Parathyroid adenoma (tissue), 2 donors: ENCODE measurements around the gene DIAPH3.
A peak's percentile ranks its signal among the peaks of the same experiment; 100 is the strongest.

ENCODE experiments used
- H2AFZ ChIP-seq: fragments of 300-600 bp; sonication (generic); one replicate; pipeline ENCODE4 v1.7.0; 2017; ENCODE audit warnings: antibody characterized with exemption, mild to moderate bottlenecking
- H3K27ac ChIP-seq: fragments of 300-600 bp; sonication (generic); one replicate; pipeline ENCODE4 v1.7.0; 2017
- H3K27me3 ChIP-seq: fragments of 300-600 bp; sonication (generic); one replicate; pipeline ENCODE4 v1.7.0; 2017; ENCODE audit warnings: low read length; ENCODE audit not compliant: control insufficient read depth, insufficient read depth
- H3K36me3 ChIP-seq: fragments of 300-600 bp; sonication (generic); one replicate; pipeline ENCODE4 v1.7.0; 2017; ENCODE audit warnings: low read length; ENCODE audit not compliant: control insufficient read depth, insufficient read depth
- H3K4me1 ChIP-seq: fragments of 300-600 bp; sonication (generic); one replicate; pipeline ENCODE4 v1.7.0; 2017; ENCODE audit warnings: control low read depth
- H3K4me2 ChIP-seq: fragments of 300-600 bp; sonication (generic); one replicate; pipeline ENCODE4 v1.7.0; 2017; ENCODE audit warnings: low read length
- H3K4me3 ChIP-seq: fragments of 300-600 bp; sonication (generic); one replicate; pipeline ENCODE4 v1.7.0; 2017; ENCODE audit warnings: low read depth, low read length
- H3K79me2 ChIP-seq: fragments of 300-600 bp; sonication (generic); one replicate; pipeline ENCODE4 v1.7.0; 2017; ENCODE audit warnings: control low read depth
- H3K9ac ChIP-seq: fragments of 300-600 bp; sonication (generic); one replicate; pipeline ENCODE4 v1.7.0; 2017; ENCODE audit warnings: mild to moderate bottlenecking
- H3K9me3 ChIP-seq: fragments of 300-600 bp; sonication (generic); one replicate; pipeline ENCODE4 v1.7.0; 2017; ENCODE audit warnings: low read length; ENCODE audit not compliant: control insufficient read depth
- CTCF ChIP-seq: fragments of 300-600 bp; sonication (generic); IDR thresholded peaks from one replicate; pipeline ENCODE4 v1.7.0; 2017; ENCODE audit warnings: antibody characterized with exemption, mild to moderate bottlenecking
- donor health status: primary hyperparathyroidism.

The DIAPH3 gene

GRCh38 chr13:59633290-59633689 lies 530.4 kb downstream of the DIAPH3 start:
- Histone ChIP-seq H3K9me3 (no peaks in the 10 kb centered on the region), H3K27ac (peak overlapping the region; percentile 70), H3K4me2 (no peak overlapping the region), H3K4me3 (no peak overlapping the region), H3K27me3 (no peaks in the 10 kb centered on the region), H3K4me1 (no peaks in the 10 kb centered on the region), H2AFZ (no peak overlapping the region), H3K36me3 (no peaks in the 10 kb centered on the region), H3K79me2 (no peaks in the 10 kb centered on the region), H3K9ac (no peak overlapping the region)
- no peak for TF ChIP-seq CTCF

- H3K9ac ChIP-seq: no peak overlapping the region
These were observed 532.5 kb downstream of the DIAPH3 start for GRCh38 chr13:59631271-59631670.

GRCh38 chr13:59625111-59625510 lies 538.6 kb downstream of the DIAPH3 start:
- Histone ChIP-seq H3K36me3 (no peaks in the 10 kb centered on the region), H3K79me2 (no peaks in the 10 kb centered on the region), H2AFZ (no peak overlapping the region)

More at GRCh38 chr13:59631271-59631670, 532.5 kb downstream of the DIAPH3 start:
- no peak overlapping the region for H3K27ac ChIP-seq
- no peaks in the 10 kb centered on the region for H3K4me1 ChIP-seq
- H3K27me3 ChIP-seq: no peaks in the 10 kb centered on the region
- H3K4me3 ChIP-seq: no peak overlapping the region
- H3K4me2 ChIP-seq: peak overlapping the region; percentile 30
- H2AFZ ChIP-seq: no peak overlapping the region
- no peaks in the 10 kb centered on the region for H3K79me2 ChIP-seq
- TF ChIP-seq CTCF: no peak
- no peaks in the 10 kb centered on the region for H3K9me3 ChIP-seq
- H3K36me3 ChIP-seq: no peaks in the 10 kb centered on the region

GRCh38 chr13:59623206-59623915 lies 540.4 kb downstream of the DIAPH3 start:
- H3K4me3 ChIP-seq: no peak overlapping the region
- H3K9me3 ChIP-seq: no peaks in the 10 kb centered on the region

More at GRCh38 chr13:59625111-59625510, 538.6 kb downstream of the DIAPH3 start:
- Histone ChIP-seq H3K9me3 (no peaks in the 10 kb centered on the region), H3K4me1 (no peaks in the 10 kb centered on the region), H3K9ac (no peak overlapping the region), H3K4me3 (no peak overlapping the region), H3K27me3 (no peaks in the 10 kb centered on the region), H3K27ac (no peak overlapping the region), H3K4me2 (no peak overlapping the region)
- no peak for TF ChIP-seq CTCF

More at GRCh38 chr13:59623206-59623915, 540.4 kb downstream of the DIAPH3 start:
- Histone ChIP-seq H2AFZ (no peak overlapping the region), H3K4me2 (no peak overlapping the region), H3K36me3 (peaks cover 2% of the 10 kb centered on the region), H3K27me3 (no peaks in the 10 kb centered on the region), H3K27ac (no peak overlapping the region), H3K79me2 (no peaks in the 10 kb centered on the region), H3K4me1 (no peaks in the 10 kb centered on the region), H3K9ac (no peak overlapping the region)
- no peak for TF ChIP-seq CTCF
